Measurements from ENCODE around the gene NOL11.
"Not testable (repeated sequence)": the region's sequence is repeated elsewhere in the genome, so short reads cannot be mapped to it uniquely, and the experiment has no call there.

NOL11 gene

GRCh38 chr17:67708378-67708777 lies 9.4 kb upstream of the NOL11 start:
- DNase-seq (ENCODE audit: low spot score), result no peak

DNA sequence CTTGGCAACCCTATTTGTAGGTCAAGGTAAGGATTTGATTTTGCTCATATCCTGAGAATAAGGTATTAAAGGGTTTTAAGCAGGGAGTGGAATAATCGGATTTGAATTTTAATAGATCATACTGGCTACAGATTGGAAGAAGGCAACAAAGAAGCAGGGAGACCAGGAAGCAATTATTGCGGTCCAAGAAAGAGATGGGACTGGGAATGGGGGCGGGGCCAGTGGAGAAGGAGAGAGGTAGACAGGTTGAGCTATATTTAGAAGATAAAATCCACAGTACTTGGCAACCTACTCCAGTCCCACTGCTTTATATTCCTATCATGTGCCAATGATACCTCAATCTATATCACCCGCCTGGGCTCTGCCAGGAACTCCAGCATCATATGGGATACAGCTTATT lies 5.8 kb upstream of the NOL11 start:
- no peak for DNase-seq (ENCODE audit: low spot score)

- no peak for DNase-seq (ENCODE audit: low spot score)
Measured at GRCh38 chr17:67712375-67712774, 5.4 kb upstream of the NOL11 start.

DNA sequence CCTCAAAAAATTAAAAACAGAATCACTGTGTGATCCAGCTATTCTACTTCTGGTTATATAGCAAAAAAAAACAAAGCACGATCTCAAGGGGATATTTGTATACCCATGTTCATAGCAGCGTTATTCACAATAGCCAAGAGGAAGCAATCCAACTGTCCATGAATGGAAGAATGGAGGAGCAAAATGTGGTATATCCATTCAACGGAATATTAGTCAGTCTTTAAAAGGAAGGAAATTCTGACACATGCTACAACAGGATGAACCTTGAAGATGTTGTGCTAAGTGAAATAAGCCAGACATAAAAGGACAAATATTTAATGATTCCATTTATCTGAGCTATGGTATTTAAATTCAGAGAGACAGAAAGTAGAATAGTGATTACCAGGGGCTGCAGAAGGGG lies 4.6 kb upstream of the NOL11 start:
- DNase-seq (ENCODE audit: low spot score), result no peak

GRCh38 chr17:67716405-67716798 lies 1.3 kb upstream of the NOL11 start:
- DNase-seq (ENCODE audit: low spot score), result no peak

DNA sequence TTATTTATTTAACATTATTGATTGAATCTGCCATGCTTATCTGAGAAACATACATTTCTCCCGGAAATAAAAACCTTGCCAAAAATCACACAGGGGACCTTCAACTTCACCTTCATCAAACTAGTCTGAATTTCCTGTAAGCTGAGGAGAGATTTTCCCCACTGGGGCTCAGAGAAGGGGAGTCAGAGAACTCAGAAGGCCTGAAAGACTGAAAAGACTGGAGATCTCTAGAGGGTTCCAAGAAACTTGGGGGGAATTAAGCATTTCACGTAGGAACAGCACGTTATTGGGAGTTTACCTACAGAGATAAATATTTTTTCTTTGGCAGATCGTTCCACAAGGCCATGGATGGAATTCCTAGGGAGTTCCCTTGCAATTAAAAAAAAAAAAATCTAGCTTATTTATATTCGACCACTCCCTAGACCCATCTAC lies 528 bp upstream of the NOL11 start:
- no peak for DNase-seq (ENCODE audit: low spot score)

GRCh38 chr17:67718325-67718941 lies 697 bp downstream of the NOL11 start:
- no peak for DNase-seq (ENCODE audit: low spot score)

DNA sequence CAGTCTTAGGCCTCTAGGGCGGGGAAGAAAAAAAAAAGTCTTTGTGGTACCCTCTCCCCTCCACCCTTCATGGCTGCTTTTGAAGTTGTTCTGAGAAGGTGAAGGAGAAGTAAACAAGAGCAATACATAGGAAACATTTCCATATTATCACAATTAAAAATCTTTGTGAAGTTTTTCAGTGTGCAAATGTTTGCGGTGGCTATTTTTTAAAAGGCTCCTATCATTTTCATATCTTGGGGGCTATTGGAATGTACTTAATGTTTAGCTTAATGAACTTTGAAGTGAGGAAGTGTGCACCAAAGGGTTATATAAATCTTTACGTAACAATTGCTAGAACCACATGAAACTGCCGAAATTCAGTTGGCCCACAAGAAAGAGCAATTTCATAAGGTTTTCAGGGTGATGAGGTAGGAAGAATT lies 7.6 kb downstream of the NOL11 start:
- DNase-seq (ENCODE audit: low spot score), result no peak

DNA sequence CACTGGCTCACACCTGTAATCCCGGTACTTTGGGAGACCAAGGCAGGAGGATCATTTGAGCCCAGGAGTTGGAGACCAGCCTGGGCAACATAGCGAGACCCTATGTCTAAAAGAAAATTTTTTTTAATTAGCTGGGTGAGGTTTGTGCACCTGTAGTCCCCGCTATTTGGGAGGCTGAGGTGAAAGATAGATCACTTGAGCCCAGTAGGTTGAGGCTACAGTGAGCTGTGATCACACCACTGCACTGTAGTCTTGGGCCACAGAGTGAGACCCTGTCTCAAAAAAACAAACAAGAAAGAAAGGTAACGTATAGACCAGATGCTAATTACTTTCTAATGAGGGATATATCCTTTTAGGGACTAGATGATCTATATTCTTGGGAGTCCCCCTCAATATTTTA lies 8.1 kb downstream of the NOL11 start:
- DNase-seq (ENCODE audit: low spot score), result no peak

- DNase-seq (ENCODE audit: low spot score), result not testable (repeated sequence)
Measured at GRCh38 chr17:67727152-67728039, 9.7 kb downstream of the NOL11 start.

DNA sequence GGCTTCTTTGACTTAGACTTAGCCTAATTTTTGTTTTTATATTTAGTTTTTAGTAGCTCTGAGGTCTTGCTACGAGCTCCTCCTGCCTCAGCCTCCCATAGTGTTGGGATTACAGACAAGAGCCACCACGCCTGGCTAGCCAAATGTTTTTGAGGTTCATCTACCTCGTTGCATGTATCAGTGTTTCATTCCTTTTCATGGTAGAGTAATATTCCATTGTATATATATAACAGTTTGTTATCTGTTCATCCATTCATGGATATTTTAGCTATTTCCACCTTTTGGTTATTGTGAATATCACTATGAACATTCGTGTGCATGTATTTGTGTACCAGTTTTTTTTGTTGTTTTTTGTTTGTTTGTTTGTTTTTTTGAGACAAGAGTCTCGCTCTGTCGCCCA lies 12.2 kb downstream of the NOL11 start:
- DNase-seq (ENCODE audit: low spot score), result no peak

- DNase-seq (ENCODE audit: low spot score), result no peak
Measured at GRCh38 chr17:67730731-67731130, 13.0 kb downstream of the NOL11 start.

GRCh38 chr17:67733449-67733848 lies 15.7 kb downstream of the NOL11 start:
- DNase-seq (ENCODE audit: low spot score), result no peak

DNA sequence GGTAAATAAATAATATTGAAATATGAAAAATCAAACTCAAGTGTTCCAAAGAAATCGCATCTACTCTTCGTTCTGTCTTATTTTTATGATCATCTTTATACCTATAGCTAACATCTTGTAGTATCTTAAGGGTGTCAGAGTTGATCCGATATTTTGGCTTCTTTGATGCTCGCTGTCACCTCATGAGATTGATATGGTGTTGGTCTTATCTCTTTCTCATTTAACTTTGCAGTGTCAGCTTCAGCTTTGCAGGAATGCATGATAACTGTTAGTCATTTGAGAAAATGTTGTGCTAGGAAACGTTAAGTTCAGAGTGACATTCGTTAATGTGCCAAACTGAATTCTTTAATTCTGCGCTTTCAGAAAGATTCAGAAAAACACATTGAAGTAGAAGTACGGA lies 19.4 kb downstream of the NOL11 start:
- DNase-seq (ENCODE audit: low spot score), result no peak

GRCh38 chr17:67742025-67742424 lies 24.3 kb downstream of the NOL11 start:
- DNase-seq (ENCODE audit: low spot score), result no peak

DNA sequence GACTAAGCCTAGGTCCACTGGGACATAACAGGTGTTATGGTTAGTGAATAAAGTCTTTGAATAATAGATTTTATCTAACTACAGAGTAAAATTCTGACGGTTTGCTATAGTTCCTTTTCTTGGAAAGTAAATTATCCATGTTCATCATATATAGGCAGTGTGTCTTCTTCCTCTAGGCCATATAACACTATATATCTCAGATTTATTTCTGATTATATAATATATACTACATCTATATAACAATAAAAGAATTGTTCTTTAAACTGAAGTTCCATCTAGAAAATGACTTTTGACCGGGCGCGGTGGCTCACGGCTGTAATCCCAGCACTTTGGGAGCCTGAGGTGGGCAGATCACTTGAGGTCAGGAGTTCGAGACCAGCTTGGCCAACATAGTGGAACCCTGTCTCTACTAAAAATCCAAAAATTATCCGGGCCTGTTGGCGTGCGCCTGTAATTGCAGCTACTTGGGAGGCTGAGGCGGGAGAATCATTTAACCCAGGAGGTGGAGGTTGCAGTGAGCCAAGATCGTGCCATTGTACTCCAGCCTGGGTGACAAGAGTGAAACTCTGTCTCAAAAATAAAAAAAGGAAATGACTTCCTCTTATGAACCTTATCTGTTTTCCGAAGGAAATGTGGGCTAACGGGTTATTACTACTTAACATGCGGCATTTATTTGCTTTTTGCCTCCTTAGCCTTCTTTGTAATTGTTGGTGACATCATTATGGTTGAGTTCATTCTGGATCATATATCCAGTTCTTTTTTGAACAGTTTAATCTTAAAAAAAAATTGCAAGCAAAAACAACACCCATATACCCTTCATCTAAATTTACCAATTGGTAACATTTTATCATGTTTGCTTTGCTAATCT lies 29.2 kb downstream of the NOL11 start:
- DNase-seq (ENCODE audit: low spot score), result no peak

DNA sequence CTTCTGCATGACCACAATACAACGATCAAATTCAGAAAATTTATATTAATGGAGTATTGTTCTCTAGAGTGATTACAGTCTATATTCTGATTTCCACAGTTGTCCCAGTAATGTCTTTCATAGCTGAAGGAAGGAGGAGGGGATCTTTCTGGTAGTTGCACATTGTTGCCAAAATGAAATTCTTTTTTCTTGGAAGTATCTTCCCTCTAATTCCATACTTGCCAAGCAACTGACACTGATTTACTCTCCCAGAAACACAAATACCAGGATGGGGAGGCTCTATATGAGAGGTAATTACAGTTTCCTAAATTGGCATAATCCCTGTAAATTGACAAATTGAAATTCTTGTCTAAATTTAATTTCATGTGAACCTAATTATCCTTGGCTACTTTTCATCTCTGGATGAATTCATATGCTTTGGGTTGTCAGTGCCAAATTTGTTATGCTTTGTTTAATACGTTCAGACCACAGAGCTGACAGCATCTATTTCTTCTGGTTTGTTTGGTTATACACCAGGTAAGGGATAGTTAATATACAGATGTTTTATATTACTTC lies 30.0 kb downstream of the NOL11 start:
- no peak for DNase-seq (ENCODE audit: low spot score)

- no peak for DNase-seq (ENCODE audit: low spot score)
Measured at GRCh38 chr17:67750067-67750466, 32.3 kb downstream of the NOL11 start.

- no peak for DNase-seq (ENCODE audit: low spot score)
Measured at GRCh38 chr17:67751101-67752074, 33.7 kb downstream of the NOL11 start.

DNA sequence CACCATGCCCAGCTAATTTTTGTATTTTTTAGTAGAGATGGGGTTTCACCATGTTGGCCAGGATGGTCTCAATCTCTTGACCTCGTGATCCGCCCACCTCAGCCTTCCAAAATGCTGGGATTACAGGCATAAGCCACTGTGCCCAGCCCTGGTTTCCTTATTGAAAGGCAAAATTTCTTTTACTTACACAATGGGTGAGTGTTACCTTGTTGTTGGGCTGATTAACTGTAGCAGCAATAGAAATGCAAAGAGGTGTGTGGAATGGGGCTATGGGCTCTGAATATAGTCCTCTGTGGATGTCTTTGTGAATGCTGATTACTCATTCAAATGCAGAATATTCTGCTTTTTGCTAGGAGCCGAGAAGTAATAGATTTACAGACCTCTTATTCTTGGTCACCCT lies 34.4 kb downstream of the NOL11 start:
- DNase-seq (ENCODE audit: low spot score), result not testable (repeated sequence)

DNA sequence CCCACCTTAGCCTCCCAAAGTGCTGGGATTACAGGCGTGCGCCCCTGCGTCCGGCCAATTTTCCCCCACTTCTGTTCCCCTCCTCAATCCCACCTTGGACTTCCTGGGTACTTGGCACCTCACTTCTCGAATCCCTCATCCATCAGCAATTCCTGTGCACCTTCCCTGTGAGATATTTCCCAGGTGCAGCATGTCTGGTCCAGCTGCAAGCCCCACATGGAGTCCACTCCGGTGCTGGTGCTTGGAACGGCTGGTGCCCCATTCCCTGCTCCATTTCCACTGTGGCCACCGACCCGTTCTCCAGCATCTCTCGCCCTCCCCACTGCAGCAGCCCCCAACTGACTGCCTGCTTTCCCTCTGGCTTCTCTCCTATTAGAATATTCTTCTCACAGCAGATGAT lies 35.3 kb downstream of the NOL11 start:
- no peak for DNase-seq (ENCODE audit: low spot score)

Data from cerebellar cortex (tissue), 1 donor.